ENCODE results near the gene DACH2. TPM values are rescaled to one million over a fixed set of nuclear protein-coding genes. Genes with fewer than 3 reads are reported as not detected.

Gene DACH2
- total RNA-seq, 1 experiment from 2014 or later = 1.0 TPM

- Histone ChIP-seq H2BK15ac (ENCODE audit: low read depth, low read length) (no peak overlapping the region), H4K20me1 (ENCODE audit: control insufficient read depth, insufficient read depth, insufficient read length) (no peaks in the 10 kb centered on the region), H3K79me1 (ENCODE audit: insufficient read depth, low read depth, low read length, poor library complexity, severe bottlenecking) (no peaks in the 10 kb centered on the region), H3T11ph (ENCODE audit: low read length) (no peak overlapping the region), H4K8ac (replicated peaks; ENCODE audit: insufficient read length, low read depth, low read length) (no peak overlapping the region), H2BK12ac (ENCODE audit: insufficient read length, low read depth, low read length) (no peak overlapping the region), H3K23ac (ENCODE audit: insufficient read length, low read depth, low read length) (no peak overlapping the region), H3K4me1 (ENCODE audit: insufficient read depth, low read length) (no peaks in the 10 kb centered on the region), H3K23me2 (ENCODE audit: insufficient read length, low read depth, low read length, poor library complexity, severe bottlenecking) (no peaks in the 10 kb centered on the region), H3K9me3 (ENCODE audit: control insufficient read depth, low read depth, low read length) (no peaks in the 10 kb centered on the region), H2BK20ac (ENCODE audit: low read depth, low read length, poor library complexity, severe bottlenecking) (no peak overlapping the region), H3K27me3 (ENCODE audit: insufficient read depth, low read length) (no peaks in the 10 kb centered on the region), H3K56ac (ENCODE audit: insufficient read length, low read depth, low read length) (no peak overlapping the region), H2BK5ac (ENCODE audit: insufficient read length, low read length) (no peak overlapping the region), H2BK120ac (ENCODE audit: low read depth, low read length, poor library complexity, severe bottlenecking) (no peak overlapping the region), H3K4ac (ENCODE audit: low read depth, low read length) (no peak overlapping the region), H4K5ac (ENCODE audit: insufficient read length, low read depth, low read length) (no peak overlapping the region), H2AK5ac (ENCODE audit: insufficient read length, low read length) (no peak overlapping the region), H3K27ac (ENCODE audit: insufficient read length, low read depth, low read length) (no peak overlapping the region), H3K14ac (ENCODE audit: insufficient read depth, low read length) (no peak overlapping the region), H3K18ac (ENCODE audit: insufficient read length, low read depth, low read length) (no peak overlapping the region), H2AFZ (ENCODE audit: low read length) (no peak overlapping the region), H4K91ac (ENCODE audit: insufficient read length, low read depth, low read length) (no peak overlapping the region), H3K4me2 (ENCODE audit: insufficient read depth, insufficient read length, low read length) (no peak overlapping the region), H3K9ac (ENCODE audit: extremely low read depth, insufficient read length, low read length) (no peak overlapping the region), H3K79me2 (ENCODE audit: insufficient read depth, low read length) (no peaks in the 10 kb centered on the region)
- Mint-ChIP-seq H3K27me3 (ENCODE audit: low read depth) (no peaks in the 10 kb centered on the region), H3K27ac (no peak overlapping the region), H3K9me3 (peaks cover 15 to 25% of the 10 kb centered on the region in 2 experiments), H3K36me3 (ENCODE audit: insufficient read depth in 1 of 3, low read depth in 3 of 3) (peaks cover 0 to 2% (median 1%) of the 10 kb centered on the region in 3 experiments; a peak in 4 of 7 replicates), H3K4me3 (no peak overlapping the region), H3K4me1 (no peaks in the 10 kb centered on the region)
- no CpG with 5 or more reads among the region's 3 CpGs for WGBS (ENCODE audit: extremely low coverage, insufficient read length, low lambda C conversion rate)
- no peak for DNase-seq
- TF ChIP-seq, protein P1, sequence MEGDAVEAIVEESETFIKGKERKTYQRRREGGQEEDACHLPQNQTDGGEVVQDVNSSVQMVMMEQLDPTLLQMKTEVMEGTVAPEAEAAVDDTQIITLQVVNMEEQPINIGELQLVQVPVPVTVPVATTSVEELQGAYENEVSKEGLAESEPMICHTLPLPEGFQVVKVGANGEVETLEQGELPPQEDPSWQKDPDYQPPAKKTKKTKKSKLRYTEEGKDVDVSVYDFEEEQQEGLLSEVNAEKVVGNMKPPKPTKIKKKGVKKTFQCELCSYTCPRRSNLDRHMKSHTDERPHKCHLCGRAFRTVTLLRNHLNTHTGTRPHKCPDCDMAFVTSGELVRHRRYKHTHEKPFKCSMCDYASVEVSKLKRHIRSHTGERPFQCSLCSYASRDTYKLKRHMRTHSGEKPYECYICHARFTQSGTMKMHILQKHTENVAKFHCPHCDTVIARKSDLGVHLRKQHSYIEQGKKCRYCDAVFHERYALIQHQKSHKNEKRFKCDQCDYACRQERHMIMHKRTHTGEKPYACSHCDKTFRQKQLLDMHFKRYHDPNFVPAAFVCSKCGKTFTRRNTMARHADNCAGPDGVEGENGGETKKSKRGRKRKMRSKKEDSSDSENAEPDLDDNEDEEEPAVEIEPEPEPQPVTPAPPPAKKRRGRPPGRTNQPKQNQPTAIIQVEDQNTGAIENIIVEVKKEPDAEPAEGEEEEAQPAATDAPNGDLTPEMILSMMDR (conservative IDR thresholded peaks at IDR 0.05) = no peak
Observed at GRCh38 chrX:86460760-86461159, 312.5 kb downstream of the DACH2 start.
